GM18951 (cell line): Measurements from ENCODE around the gene SLC1A2.

Experiments
- POLR2A ChIP-seq: IDR thresholded peaks from 4 replicates; pipeline ENCODE4 v1.6.1; 2011; ENCODE audit warnings: mild to moderate bottlenecking; ENCODE audit not compliant: insufficient read length, insufficient read depth; ENCODE audit errors: extremely low read depth
- in situ Hi-C: fragments of 300-500 bp; cut with MboI; formaldehyde crosslinking; loops from one replicate; pipeline ENCODE4 v1.12.0; 2022; ENCODE audit warnings: low sequenced_read_pairs, mixed read lengths, inconsistent platforms; ENCODE audit not compliant: unreplicated experiment

The SLC1A2 gene

DNA sequence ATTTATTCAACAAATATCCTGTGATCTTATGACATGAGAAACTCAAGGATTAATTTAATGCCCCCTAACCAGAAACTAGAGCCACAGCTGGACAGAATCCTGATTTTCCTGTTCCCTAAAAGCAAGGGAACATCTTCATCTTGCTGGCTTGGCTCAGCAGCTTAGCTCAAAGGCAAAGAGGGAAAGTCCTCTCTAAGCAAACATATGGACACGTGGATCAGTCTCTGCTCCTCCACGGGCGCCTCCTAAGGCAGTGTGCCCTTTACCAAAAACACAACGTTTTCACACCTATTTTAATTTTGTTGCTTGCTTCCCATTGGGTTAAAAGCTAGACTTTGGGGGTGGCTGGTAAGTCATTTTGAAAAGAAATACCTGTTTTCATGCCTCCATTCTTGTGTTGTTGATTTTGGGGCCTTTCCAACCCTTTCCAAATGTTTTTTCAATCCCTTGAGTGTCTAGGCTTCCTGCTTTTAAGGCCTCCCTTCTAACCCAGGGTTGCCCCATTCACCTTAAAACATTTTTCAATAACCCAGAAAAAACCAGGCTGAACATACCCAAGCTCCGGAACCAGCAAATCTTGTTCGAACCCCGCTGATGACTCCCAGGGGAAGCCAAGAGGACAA, 15.5 kb downstream of the SLC1A2 start:
- no peak for TF ChIP-seq POLR2A
- in situ Hi-C loops, result loop anchor here (10.0 to 25.0 kb wide), 2 partner anchors 479 to 842 kb away; no protein-coding TSS in a partner anchor

- in situ Hi-C loops, result loop anchor here (10.0 to 25.0 kb wide), 2 partner anchors 478 to 841 kb away; no protein-coding TSS in a partner anchor
Observed at GRCh38 chr11:35402751-35403660, 16.4 kb downstream of the SLC1A2 start.

DNA sequence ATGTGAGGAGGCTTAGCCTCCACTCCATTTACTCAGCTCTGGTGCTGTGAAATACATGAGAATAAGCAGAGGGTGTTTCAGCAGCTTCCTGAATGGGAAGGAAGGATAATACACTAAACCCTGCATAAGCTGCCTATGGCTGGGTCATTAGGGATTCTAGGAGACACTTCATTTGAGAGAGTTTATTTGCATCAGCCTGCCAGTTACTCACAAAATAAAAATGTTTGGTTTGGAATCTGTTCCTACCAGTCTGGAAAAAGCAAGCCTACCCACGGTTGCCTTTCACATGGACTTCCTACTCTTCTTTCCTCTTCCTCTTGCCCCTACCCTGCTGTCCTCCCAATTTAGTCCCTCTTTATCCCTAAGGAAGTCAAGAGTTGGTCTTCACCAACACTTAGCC, 20.5 kb downstream of the SLC1A2 start:
- in situ Hi-C loops, result no loop called here
- no peak for TF ChIP-seq POLR2A

More at GRCh38 chr11:35402751-35403660, 16.4 kb downstream of the SLC1A2 start:
- TF ChIP-seq POLR2A, result no peak

GRCh38 chr11:35394941-35395340, 24.4 kb downstream of the SLC1A2 start:
- in situ Hi-C loops, result no loop called here
- TF ChIP-seq POLR2A, result no peak

DNA sequence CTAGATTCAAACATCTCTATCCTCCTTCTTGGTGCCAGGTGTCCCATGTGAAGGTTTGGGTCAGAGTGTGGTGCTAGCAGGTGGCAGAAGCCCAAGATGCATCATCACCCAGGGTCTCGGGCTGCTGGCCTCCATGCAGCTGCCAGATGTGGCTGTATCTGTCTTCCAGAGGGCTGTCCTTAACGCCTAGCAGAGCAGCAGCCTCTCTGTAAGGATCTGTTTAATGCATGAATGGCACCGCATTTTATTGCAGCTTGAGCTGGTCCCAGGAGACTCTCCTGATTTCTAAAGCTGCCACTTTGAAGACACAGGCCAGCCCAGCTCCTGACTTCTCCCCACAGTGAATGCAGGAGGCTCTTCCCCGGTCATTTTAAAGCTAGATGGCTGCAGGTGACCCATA, 26.3 kb downstream of the SLC1A2 start:
- in situ Hi-C loops, result no loop called here
- TF ChIP-seq POLR2A, result no peak

DNA sequence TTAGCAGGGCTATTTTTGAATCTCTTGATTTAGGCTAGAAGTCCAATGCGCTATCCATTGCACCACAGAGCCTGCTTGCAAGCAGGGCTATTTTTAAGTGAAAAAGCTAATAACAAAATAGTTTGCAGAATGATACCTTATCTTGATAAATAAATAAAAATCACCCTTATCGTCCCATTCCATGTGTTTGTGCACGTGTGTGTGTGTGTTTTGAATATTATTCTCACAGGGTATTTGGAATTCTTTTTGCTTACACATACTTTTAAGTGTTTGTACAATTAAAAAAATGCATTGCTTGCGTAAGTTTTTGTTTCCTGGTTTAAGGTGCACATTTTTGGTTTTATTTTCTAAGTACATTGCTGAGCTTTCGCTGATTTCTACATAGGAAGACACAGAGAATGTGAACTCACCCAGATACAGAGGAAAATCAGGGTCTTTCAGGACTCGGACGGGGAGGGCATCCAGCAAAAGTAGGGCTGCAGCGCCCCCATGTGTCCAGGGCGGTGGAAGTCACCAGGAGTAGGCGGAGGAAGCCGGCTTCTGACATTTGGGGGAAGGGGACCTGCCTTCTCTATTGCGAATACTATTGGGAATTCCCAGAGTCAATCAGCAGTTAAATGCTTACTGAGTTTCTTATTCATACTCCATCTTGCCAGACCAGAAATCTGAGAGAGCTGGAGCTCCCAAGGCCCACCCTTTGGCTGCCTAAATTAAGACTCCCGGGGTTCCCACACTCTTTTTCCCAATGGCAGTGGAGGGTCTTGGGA, 27.3 kb downstream of the SLC1A2 start:
- in situ Hi-C loops, result no loop called here
- TF ChIP-seq POLR2A, result no peak

DNA sequence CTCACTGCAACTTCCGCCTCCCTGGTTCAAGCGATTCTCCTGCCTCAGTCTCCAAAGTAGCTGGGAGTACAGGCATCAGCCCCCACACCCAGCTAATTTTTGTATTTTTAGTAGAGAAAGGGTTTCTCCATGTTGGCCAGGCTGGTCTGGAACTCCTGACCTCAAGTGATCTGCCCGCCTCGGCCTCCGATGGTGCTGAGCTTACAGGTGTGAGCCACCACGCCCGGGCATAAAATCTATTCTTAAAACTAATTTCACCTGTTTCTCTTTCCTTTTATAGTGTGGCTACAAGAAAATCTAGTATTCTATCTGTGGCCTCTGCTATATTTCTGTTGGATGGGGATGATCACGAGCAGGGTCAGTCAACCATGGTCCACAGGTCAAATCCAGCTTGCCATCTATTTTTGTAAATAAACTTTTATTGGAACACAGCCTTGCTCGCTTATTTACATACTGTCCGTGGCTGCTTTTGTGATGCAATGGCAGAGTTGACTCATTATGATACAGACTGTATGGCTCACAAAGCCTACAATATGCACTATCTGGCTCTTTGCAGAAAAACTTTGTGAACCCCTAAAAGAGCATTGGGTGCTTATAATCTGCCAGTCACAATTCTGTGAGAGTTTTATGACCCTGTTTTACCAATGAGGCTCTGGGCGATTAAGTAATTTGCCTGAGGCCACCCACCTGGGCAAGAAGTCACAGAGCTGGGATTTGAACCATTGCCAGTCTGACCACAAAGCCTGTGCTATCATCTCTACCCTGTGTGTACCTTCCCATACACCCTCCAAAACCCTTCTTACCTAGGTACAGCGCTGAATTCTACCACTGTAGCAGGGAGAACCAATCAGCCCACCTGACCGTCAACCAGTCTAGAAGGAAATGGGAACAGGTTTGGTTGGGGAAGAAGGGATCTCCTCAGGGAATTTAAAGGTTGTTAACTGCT, 28.3 kb downstream of the SLC1A2 start:
- in situ Hi-C loops, result no loop called here
- no peak for TF ChIP-seq POLR2A

- no peak for TF ChIP-seq POLR2A
- in situ Hi-C loops, result no loop called here
Observed at GRCh38 chr11:35389897-35390465, 29.4 kb downstream of the SLC1A2 start.

GRCh38 chr11:35389112-35389511, 30.2 kb downstream of the SLC1A2 start:
- in situ Hi-C loops, result no loop called here
- no peak for TF ChIP-seq POLR2A

GRCh38 chr11:35388061-35388460, 31.3 kb downstream of the SLC1A2 start:
- in situ Hi-C loops, result no loop called here

DNA sequence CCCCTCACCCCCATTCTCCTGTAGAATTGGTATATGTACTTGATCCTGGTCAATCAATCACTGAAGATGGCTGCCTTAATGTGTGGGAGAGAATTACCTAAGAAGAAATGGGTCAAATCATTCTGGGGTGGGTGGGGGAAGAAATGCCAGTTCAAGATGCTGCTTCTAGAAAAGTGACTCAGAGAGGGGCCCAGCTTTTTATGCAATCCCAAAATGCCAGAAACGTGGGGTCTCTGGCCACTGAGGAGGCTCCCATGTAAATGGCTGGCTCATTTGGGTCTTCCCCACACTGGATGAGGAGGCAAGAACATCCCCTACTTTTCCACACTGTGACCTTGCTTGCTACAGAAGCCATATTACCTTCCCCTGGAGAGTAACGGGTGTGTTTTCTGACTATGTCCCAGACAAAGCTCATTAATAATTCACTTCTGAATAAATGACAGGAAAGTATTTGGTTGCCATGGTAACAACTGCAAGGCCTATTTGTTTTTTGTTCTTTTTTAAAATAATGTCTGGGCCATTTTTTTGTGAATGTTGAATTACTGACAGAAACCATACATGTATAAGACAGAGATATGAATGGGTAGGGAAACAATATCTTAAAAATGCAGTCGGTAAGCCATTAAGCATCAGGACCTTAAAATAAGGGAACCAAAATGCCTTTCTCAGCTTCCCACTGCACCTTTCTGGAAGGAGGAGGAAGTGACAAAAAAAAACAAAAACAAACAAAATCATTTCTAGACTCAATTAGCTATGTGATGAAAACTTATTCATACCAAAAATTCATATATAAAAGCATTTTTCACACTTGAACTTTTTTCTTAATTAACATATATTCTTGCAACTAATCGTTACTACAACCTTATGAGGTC, 32.0 kb downstream of the SLC1A2 start:
- TF ChIP-seq POLR2A, result no peak
- in situ Hi-C loops, result no loop called here

More at GRCh38 chr11:35388061-35388460, 31.3 kb downstream of the SLC1A2 start:
- no peak for TF ChIP-seq POLR2A
